ENCODE measurements around the gene PBX1. TPM values are rescaled to one million over a fixed set of nuclear protein-coding genes. Genes with fewer than 3 reads are reported as not detected.

PBX1 gene
- total and polyA plus RNA-seq, 5 experiments from 2014 or later, result 0.08 to 1.8 (median 1.4) TPM; not detected in 2

DNA sequence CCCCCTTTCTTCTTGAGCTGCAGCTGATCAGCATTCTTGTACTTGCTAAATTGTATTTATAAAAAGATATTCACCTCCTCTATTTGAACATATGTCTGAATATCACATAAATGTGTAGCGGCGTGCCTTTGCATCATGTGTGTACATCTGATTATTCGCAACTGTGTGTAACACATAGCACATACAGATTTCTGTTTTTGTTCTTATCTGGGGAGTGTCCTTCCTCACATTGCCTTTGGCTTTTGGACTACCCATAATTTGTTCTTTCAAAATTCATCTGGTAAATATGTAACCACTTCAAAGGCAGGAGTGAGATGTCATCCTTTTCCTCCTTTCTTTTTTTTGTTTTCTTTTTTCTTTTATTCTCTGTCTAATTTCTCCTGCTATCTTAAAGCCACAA lies 113.6 kb downstream of the PBX1 start:
- no peak for ATAC-seq
- Mint-ChIP-seq H3K9me3 (peaks cover 0 to 18% (median 2%) of the 10 kb centered on the region in 9 donors), H3K27ac (no peak overlapping the region), H3K4me1 (peaks cover 0 to 6% (median 1%) of the 10 kb centered on the region in 4 donors), H3K4me3 (no peak overlapping the region), H3K27me3 (peaks cover 0 to 7% (median 3%) of the 10 kb centered on the region in 5 donors), H3K36me3 (peaks cover 0 to 4% (median 0%) of the 10 kb centered on the region in 3 donors)
- no peak for DNase-seq
- POLR2A ChIA-PET, result no interaction called here

DNA sequence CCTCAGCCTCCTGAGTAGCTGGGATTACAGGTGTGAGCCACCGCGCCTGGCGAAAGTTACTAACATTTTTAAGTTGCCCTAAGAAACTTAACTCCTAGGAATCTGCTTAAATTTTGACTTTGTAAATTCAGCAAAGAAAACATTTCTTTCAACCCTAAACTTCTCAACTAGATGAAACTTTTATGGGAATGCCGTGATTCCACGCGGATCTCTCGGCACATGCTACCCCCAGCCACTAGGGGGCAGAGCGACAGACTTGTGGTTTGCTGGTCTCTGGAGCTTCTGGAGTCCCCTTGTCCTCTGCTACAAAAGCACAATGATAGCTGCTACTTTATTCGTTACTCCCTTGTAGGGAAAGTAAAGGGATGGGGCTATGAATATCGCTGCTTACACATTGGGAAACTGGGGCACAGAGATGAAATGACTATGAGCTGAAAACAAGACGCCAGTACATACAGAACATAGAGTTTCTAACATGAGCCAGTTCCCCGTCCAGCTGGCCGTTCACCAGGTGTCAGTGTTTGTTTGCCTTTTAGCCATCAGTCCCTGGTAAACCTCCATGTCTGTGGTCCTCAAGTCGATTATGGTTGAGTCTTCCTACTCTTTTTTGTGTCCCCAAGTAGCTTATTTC lies 114.7 kb downstream of the PBX1 start:
- no peak for DNase-seq
- POLR2A ChIA-PET, result no interaction called here
- peaks cover 0 to 21% (median 2%) of the 10 kb centered on the region in 9 donors for H3K9me3 Mint-ChIP-seq

DNA sequence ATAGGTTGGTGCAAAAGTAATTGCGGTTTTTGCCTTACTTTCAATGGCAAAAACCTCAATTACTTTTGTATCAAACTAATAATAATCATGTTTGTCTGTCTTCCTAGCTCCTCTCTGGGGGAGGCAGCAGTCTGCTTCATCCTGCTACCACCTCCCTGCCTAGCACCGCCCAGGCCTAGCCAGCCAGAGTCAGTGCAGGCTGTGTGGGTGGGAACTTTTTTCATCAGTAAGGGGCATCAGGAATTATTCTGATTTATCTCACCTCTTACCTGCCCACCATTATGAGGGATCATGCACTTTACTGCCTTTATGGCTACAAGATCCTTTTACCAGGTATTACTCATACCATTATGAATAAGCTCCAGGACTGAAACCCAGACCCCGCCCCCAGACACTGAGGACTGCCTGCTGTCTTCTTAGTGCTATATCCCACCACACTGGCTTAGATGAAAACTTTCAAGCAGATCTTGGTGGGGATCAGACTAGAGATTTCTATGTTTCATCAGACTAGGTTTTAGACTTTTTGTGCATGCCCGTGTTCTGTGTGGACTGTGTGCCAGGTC lies 116.4 kb downstream of the PBX1 start:
- H3K9me3 Mint-ChIP-seq, result peaks cover 0 to 9% (median 0%) of the 10 kb centered on the region in 9 donors
- POLR2A ChIA-PET, result no interaction called here
- peaks cover 0 to 5% (median 3%) of the 10 kb centered on the region in 5 donors for H3K27me3 Mint-ChIP-seq
- no peak for DNase-seq
- peak overlapping the region in 1 of 10 donors; percentile 61 for H3K27ac Mint-ChIP-seq
- H3K36me3 Mint-ChIP-seq, result no peaks in the 10 kb centered on the region
- no peak for ATAC-seq
- H3K4me1 Mint-ChIP-seq, result peaks cover 0 to 6% (median 1%) of the 10 kb centered on the region in 4 donors
- H3K4me3 Mint-ChIP-seq, result no peak overlapping the region

More for the DNA sequence above, 114.7 kb downstream of the PBX1 start:
- H3K27me3 Mint-ChIP-seq, result peaks cover 0 to 7% (median 3%) of the 10 kb centered on the region in 5 donors
- H3K4me1 Mint-ChIP-seq, result peaks cover 0 to 6% (median 1%) of the 10 kb centered on the region in 4 donors
- ATAC-seq, result no peak
- H3K4me3 Mint-ChIP-seq, result no peak overlapping the region
- no peak overlapping the region for H3K27ac Mint-ChIP-seq
- peaks cover 0 to 4% (median 0%) of the 10 kb centered on the region in 3 donors for H3K36me3 Mint-ChIP-seq

DNA sequence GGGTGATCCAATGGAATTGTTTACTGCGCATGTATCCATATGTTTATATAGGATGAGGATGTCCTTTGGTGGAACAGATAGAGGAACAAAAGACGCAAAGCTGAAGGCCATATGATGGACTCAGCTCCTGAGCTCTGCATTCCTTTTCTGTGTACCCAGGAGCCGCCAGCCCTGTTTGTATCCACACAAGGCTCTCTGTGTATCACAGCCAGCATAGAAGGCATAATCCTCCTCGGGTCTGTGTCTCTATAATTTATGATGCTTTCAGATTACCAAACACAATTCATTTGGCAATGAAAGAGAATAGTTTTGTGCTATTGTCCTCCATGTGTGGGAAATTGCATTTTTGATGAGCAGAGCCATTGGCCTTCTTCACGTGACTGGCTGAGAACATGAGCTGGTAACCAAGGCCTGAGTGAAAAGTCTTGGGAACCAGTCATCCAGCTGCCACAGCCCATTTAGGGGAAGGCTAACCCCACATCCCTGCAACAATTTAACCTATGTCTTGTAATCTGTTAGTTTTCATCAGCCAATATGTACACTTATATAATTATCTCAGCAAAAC lies 119.2 kb downstream of the PBX1 start:
- Mint-ChIP-seq H3K9me3 (peaks cover 0 to 9% (median 0%) of the 10 kb centered on the region in 9 donors), H3K4me1 (no peaks in the 10 kb centered on the region), H3K4me3 (no peak overlapping the region), H3K27ac (no peak overlapping the region), H3K36me3 (no peaks in the 10 kb centered on the region), H3K27me3 (peaks cover 0 to 4% (median 0%) of the 10 kb centered on the region in 5 donors)
- POLR2A ChIA-PET, result no interaction called here
- no peak for DNase-seq
- no peak for ATAC-seq

DNA sequence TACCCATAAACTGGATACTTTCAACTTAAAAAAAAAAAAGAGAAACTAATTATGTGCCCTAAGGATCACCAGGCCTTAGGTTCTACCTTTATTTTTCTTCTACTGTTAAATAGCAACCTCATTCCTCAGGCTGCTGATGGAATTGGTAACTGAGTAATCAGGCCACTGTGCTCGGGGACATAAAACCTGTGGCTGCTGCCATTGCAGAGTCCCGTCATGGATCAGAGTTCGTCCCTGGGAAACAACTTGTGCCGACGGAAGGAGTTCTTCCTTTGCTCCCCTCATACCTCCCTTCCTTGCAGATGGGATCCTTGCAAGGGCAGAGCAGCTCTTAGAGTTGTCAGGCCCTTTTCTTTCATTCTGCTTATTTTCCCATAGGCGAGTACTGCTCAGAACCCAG lies 123.6 kb downstream of the PBX1 start:
- Mint-ChIP-seq H3K36me3 (no peaks in the 10 kb centered on the region), H3K27me3 (peaks cover 0 to 7% (median under 1%) of the 10 kb centered on the region in 5 donors), H3K4me1 (peaks cover 0 to 3% (median 0%) of the 10 kb centered on the region in 4 donors), H3K4me3 (no peak overlapping the region), H3K27ac (no peak overlapping the region), H3K9me3 (peaks cover 0 to 4% (median 0%) of the 10 kb centered on the region in 9 donors)
- DNase-seq, result no peak
- POLR2A ChIA-PET, result no interaction called here
- no peak for ATAC-seq

DNA sequence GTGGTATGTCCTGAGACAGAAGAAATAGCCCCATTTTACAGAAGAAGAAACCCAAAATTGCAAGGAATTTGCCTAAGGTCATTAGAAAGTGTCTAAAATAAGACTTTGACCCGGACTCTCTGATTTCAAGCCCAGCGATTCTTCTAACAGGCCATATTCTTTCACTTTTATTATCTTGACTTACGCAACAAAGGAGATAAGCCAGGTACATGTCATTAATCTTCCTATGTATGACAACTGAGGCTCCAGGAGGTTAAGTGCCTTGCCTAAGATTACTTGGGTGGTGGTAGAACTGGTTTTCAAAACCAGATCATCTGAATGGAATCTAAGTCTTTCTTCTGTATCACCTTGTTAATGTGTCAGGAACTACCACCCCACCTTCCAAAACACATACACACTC lies 124.3 kb downstream of the PBX1 start:
- POLR2A ChIA-PET, result no interaction called here
- H3K27ac Mint-ChIP-seq, result no peak overlapping the region
- H3K9me3 Mint-ChIP-seq, result peaks cover 0 to 2% (median 0%) of the 10 kb centered on the region in 9 donors
- DNase-seq (no peak), ATAC-seq (no peak)
- H3K27me3 Mint-ChIP-seq, result peaks cover 0 to 7% (median 0%) of the 10 kb centered on the region in 5 donors
- peaks cover 0 to 3% (median 0%) of the 10 kb centered on the region in 4 donors for H3K4me1 Mint-ChIP-seq
- H3K4me3 Mint-ChIP-seq, result no peak overlapping the region
- no peaks in the 10 kb centered on the region for H3K36me3 Mint-ChIP-seq

DNA sequence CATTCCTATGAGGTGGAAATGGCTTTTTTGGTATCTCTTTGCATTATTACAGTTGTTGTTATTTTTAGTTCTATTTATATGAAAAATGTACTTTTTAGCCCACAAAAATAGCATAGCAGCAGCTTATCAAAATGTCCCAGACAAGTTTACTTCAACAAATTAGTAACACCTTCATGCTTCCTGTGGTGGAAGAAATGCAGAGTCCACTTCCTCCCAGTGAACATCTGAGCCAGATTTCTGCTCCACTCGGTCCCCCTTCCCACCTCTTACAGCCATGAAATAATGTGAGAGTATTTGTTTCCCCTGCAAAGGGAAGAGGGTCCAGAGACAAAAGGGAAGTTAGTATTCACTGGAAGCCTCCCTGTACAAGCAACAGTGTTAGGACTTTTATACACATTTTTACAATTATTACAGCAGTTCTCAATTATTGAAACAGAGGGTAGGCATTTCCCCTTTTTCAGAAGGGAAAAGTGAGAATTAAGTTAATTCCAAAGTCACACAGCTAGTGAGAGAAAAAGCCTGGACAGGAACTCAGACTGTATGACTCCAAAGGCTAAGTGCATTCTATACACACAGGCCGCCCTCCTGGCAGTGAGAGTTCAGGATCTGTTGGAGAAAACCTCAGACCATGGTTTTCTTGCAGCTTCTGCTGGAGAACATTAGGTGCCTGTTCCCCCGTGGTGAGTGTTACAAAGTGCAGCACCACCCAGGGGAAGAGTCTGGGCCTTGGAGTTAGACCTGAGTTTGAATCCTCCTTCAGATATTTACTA lies 126.5 kb downstream of the PBX1 start:
- DNase-seq (no peak), ATAC-seq (no peak)
- H3K27me3 Mint-ChIP-seq, result peaks cover 0 to 7% (median 0%) of the 10 kb centered on the region in 5 donors
- peaks cover 0 to 2% (median 0%) of the 10 kb centered on the region in 9 donors for H3K9me3 Mint-ChIP-seq
- no peak overlapping the region for H3K27ac Mint-ChIP-seq
- no peaks in the 10 kb centered on the region for H3K36me3 Mint-ChIP-seq
- POLR2A ChIA-PET, result no interaction called here
- no peak overlapping the region for H3K4me3 Mint-ChIP-seq
- H3K4me1 Mint-ChIP-seq, result peaks cover 0 to 3% (median 0%) of the 10 kb centered on the region in 4 donors

DNA sequence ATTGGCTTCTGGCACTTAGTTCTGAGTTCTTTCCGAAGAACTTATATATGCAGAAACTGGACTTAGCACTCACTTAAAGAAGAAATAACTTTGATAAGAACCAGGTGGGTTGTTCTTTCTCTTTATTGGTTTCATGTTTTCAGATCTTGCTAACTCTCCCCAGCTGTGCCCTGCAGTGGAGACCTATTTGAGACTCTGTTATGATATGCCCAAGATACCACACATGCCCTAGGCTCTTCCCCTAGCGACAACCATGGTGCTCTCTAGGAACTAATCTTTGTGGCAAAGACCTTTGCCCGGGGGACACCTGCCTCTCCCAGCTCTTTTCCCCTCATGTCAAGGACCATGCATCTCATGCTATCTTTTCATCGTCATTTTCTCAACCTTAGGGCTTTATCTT lies 128.8 kb downstream of the PBX1 start:
- DNase-seq (no peak), ATAC-seq (no peak)
- H3K4me1 Mint-ChIP-seq, result peaks cover 0 to 3% (median 0%) of the 10 kb centered on the region in 4 donors
- no peak overlapping the region for H3K27ac Mint-ChIP-seq
- POLR2A ChIA-PET, result no interaction called here
- H3K27me3 Mint-ChIP-seq, result peaks cover 0 to 7% (median 0%) of the 10 kb centered on the region in 5 donors
- H3K36me3 Mint-ChIP-seq, result no peaks in the 10 kb centered on the region
- no peak overlapping the region for H3K4me3 Mint-ChIP-seq
- H3K9me3 Mint-ChIP-seq, result peaks cover 0 to 2% (median 0%) of the 10 kb centered on the region in 9 donors

DNA sequence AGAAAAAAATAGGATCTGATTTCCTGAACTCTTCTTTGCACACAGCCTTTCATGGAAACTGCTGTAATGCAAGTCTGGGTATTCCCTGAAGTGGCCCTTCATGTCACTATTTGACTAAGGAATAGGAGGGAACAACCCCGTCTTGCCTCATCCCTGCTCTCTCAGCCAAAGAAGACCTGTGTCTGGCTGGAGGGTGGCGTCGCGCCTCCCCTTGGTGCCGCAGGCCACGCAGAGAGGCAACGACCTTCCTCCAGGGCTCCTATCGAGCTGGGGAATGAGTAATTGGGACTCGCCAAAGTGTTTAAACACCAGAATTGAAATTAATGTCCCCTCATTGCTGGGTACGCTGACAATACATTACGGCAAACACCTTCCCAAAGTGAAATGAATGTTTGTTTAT lies 129.8 kb downstream of the PBX1 start:
- no peak overlapping the region for H3K27ac Mint-ChIP-seq
- H3K4me3 Mint-ChIP-seq, result no peak overlapping the region
- DNase-seq (no peak), ATAC-seq (no peak)
- POLR2A ChIA-PET, result no interaction called here
- H3K36me3 Mint-ChIP-seq, result no peaks in the 10 kb centered on the region
- H3K27me3 Mint-ChIP-seq, result peaks cover 0 to 7% (median 0%) of the 10 kb centered on the region in 5 donors
- peaks cover 0 to 3% (median 0%) of the 10 kb centered on the region in 4 donors for H3K4me1 Mint-ChIP-seq
- peaks cover 0 to 2% (median 0%) of the 10 kb centered on the region in 9 donors for H3K9me3 Mint-ChIP-seq

DNA sequence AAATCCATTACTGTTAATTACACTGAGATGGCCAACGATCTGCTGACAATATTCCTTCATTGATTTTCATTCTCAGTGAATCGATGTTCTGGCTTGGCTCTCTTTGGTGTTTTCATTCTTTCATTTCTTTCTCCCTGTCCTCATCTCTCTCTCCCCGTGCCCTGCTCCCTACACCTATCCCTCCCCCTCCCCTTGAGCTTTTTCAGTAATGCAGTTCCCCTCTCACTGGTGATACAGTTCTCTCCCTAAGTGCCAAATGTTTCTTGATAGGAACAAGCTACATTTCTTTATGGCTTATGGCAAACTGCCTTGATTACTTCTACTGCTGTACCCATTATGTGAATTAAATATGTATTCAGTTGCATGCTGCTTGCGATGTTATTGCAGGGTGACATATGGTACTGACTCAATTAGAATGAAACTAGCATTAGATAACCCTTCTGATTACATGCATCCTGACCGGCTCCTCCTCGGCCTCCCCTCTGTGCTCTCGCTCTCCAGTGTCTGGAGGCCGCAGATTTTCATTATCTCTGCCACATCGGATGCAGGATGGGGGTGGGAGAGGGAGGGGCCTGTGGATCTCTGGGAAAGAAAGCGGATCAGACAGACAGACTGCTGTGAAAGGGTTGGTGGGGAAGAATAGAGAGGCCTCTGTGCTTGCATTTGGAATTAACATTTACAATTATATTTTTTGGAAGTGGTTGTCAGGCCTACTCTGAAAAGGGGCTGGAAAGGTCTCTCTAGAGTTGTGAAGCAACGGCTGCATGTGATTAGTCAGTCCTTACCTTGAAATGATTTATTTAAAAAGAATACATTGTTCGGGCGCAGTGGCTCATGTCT lies 130.9 kb downstream of the PBX1 start:
- DNase-seq (no peak), ATAC-seq (no peak)
- Mint-ChIP-seq H3K4me3 (no peak overlapping the region), H3K27ac (no peak overlapping the region), H3K9me3 (peaks cover 0 to 2% (median 0%) of the 10 kb centered on the region in 9 donors), H3K27me3 (peaks cover 0 to 7% (median 0%) of the 10 kb centered on the region in 5 donors), H3K4me1 (peaks cover 0 to 3% (median 0%) of the 10 kb centered on the region in 4 donors), H3K36me3 (no peaks in the 10 kb centered on the region)
- POLR2A ChIA-PET, result no interaction called here

DNA sequence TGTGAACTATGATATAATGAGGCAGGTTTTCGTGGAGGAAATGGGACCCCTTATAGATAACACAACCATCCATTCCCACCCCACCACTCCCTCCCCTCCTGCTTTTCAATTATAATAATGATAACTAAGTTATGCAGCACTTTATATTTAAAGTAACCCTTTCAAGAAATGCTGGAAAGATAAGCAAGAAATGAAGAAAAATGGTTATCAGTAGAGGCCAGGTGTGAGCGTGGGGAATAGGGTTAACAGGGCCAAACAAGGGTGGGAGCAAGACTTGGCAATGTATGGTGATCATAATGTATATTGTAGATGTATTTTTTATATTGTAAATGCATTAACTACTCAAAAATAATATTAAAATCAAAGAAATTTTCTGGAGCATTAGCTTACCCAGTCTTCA lies 133.4 kb downstream of the PBX1 start:
- DNase-seq, result no peak
- POLR2A ChIA-PET, result no interaction called here

More for the DNA sequence above, 133.4 kb downstream of the PBX1 start:
- Mint-ChIP-seq H3K27me3 (no peaks in the 10 kb centered on the region), H3K27ac (no peak overlapping the region), H3K4me1 (no peaks in the 10 kb centered on the region), H3K4me3 (no peak overlapping the region), H3K9me3 (no peaks in the 10 kb centered on the region), H3K36me3 (no peaks in the 10 kb centered on the region)
- ATAC-seq, result no peak
